ENCODE data around the gene EHMT1. TPM values are rescaled to one million over a fixed set of nuclear protein-coding genes. Genes with fewer than 3 reads are reported as not detected.

Gene EHMT1
- total RNA-seq, 5 donors from 2014 or later (not counting 1 experiment from before 2014, with no cell fraction given) = 113 to 124 (median 121) TPM

DNA sequence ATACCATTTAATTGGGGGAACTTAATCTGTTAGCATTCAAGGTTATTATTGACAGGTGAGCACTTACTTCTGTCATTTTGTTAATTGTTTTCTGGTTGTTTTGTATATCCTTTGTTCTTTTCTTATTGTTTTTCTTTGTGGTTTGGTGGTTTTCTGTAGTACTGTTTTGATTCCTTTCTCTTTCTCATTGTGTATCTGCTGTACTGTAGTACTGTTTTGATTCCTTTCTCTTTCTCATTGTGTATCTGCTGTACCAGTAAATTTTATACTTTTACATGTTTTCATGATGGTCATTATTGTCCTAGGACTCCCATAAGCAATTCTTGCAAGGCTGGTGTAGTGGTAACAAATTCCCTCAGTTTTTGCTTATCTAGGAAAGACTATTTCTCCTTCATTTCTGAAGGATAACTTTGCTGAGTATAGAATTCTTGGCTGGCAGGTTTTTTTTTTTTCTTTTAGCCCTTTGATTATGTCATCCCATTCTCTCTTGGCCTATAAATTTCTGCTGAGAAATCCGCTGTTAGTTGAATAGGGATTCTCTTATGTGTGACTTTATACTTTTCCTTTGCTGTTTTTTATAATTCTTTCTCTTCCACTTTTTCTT is 234.7 kb downstream of the EHMT1 start:
- POLR2A ChIA-PET = no interaction called here
- Histone ChIP-seq H3K4me3 (ENCODE audit: control insufficient read depth in 1 of 2, extremely low read depth in 1 of 2, low read length in 1 of 2) (no peak overlapping the region), H3K27me3 (replicated peaks in 1 of 2; ENCODE audit: control insufficient read depth in 2 of 2, extremely low read depth in 1 of 2, insufficient read depth in 2 of 2, low read length in 1 of 2) (peaks cover 0 to 8% of the 10 kb centered on the region in 2 experiments), H3K4me1 (ENCODE audit: control insufficient read depth in 1 of 2, extremely low read depth in 1 of 2, insufficient read depth in 2 of 2, low read length in 2 of 2) (no peaks in the 10 kb centered on the region), H3K27ac (ENCODE audit: low read length) (no peak overlapping the region), H3K9me3 (peaks cover 3% of the 10 kb centered on the region), H3K36me3 (ENCODE audit: control insufficient read depth in 2 of 2, extremely low read depth in 1 of 2, insufficient read depth in 1 of 2, low read length in 1 of 2) (no peaks in the 10 kb centered on the region)
- peaks cover 11% of the 10 kb centered on the region for H3K36me3 Mint-ChIP-seq
- WGBS (ENCODE audit: insufficient coverage) = no CpG with 5 or more reads among the region's 1 CpG
- DNase-seq = no peak
- no peak for ATAC-seq (replicated peaks in 1 of 4)
- no peaks in the 10 kb centered on the region for H3K4me1 Mint-ChIP-seq
- H3K4me3 Mint-ChIP-seq = no peak overlapping the region
- peaks cover 0 to 4% of the 10 kb centered on the region in 2 donors for H3K27me3 Mint-ChIP-seq
- no peak overlapping the region for H3K27ac Mint-ChIP-seq
- CTCF ChIA-PET = no interaction called here
- peaks cover 13 to 24% (median 15%) of the 10 kb centered on the region in 3 donors for H3K9me3 Mint-ChIP-seq

DNA sequence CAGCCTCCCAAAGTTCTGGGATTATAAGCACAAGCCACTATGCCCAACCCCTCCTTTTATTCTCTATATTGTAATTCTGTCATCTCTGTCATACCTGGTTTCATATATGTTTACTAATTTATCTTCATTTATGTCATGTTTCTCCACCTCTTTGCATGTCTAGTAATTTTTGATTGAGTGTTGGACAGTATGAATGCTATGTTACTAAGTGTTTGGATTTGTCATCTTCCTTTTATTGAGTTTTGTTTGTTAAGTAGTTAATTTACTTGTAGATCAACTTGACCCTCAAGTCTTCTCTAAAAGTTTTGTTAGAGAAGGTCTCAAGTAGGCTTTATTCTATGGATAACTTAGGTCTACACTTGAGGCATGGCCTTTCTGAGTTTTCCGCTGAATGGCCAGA is 241.6 kb downstream of the EHMT1 start:
- no peaks in the 10 kb centered on the region for H3K36me3 ChIP-seq (ENCODE audit: control insufficient read depth in 2 of 2, extremely low read depth in 1 of 2, insufficient read depth in 1 of 2, low read length in 1 of 2)
- no peaks in the 10 kb centered on the region for H3K4me1 ChIP-seq (ENCODE audit: control insufficient read depth in 1 of 2, extremely low read depth in 1 of 2, insufficient read depth in 2 of 2, low read length in 2 of 2)
- peaks cover 0 to 18% of the 10 kb centered on the region in 2 experiments for H3K27me3 ChIP-seq (replicated peaks in 1 of 2; ENCODE audit: control insufficient read depth in 2 of 2, extremely low read depth in 1 of 2, insufficient read depth in 2 of 2, low read length in 1 of 2)
- no peak overlapping the region for H3K27ac ChIP-seq (ENCODE audit: low read length)
- Mint-ChIP-seq H3K4me1 (no peaks in the 10 kb centered on the region), H3K9me3 (peaks cover 15 to 27% (median 22%) of the 10 kb centered on the region in 3 donors), H3K27ac (no peak overlapping the region), H3K27me3 (peaks cover 10% of the 10 kb centered on the region in 2 donors), H3K36me3 (peaks cover 10% of the 10 kb centered on the region), H3K4me3 (no peak overlapping the region)
- 100% methylated on average over 1 of the region's 1 CpG for WGBS (ENCODE audit: insufficient coverage)
- POLR2A ChIA-PET = no interaction called here
- CTCF ChIA-PET = no interaction called here
- H3K4me3 ChIP-seq (ENCODE audit: control insufficient read depth in 1 of 2, extremely low read depth in 1 of 2, low read length in 1 of 2) = no peak overlapping the region
- no peak for DNase-seq
- no peaks in the 10 kb centered on the region for H3K9me3 ChIP-seq
- no peak for ATAC-seq (replicated peaks in 1 of 4)

DNA sequence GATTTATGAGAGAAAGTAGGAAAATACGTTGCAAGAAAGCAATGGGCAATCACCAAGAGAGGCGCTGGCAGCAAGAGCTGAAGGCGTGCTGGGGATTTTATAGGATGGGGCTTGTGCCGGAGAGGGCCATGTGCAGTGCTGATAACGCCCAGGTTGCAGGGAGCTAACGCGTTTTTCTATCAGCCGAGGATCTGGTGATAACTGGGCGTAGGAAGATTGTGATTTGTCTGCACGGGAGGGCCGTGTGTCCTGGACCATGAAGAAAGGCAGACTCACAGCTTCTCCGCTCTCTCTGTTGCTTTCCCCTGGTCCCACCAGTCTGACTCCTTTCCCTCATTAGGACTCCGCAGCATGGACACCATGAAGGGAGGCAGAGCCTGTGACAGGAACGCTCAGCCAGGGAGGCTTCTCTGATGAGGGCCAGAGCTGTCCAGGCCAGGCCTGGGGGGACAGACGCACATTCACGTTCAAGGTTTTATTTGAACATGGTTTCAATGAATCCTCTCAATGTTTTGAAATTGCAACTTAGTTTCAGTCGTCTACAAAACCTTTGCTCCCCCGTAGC is 246.9 kb downstream of the EHMT1 start:
- DNase-seq (no peak), ATAC-seq (replicated peaks in 1 of 4) (no peak)
- 78% methylated on average over 12 of the region's 18 CpGs for WGBS (ENCODE audit: insufficient coverage)
- Histone ChIP-seq H3K4me3 (ENCODE audit: control insufficient read depth in 1 of 2, extremely low read depth in 1 of 2, low read length in 1 of 2) (no peak overlapping the region), H3K9me3 (no peaks in the 10 kb centered on the region), H3K27ac (ENCODE audit: low read length) (no peak overlapping the region), H3K36me3 (ENCODE audit: control insufficient read depth in 2 of 2, extremely low read depth in 1 of 2, insufficient read depth in 1 of 2, low read length in 1 of 2) (no peaks in the 10 kb centered on the region), H3K4me1 (ENCODE audit: control insufficient read depth in 1 of 2, extremely low read depth in 1 of 2, insufficient read depth in 2 of 2, low read length in 2 of 2) (no peaks in the 10 kb centered on the region), H3K27me3 (replicated peaks in 1 of 2; ENCODE audit: control insufficient read depth in 2 of 2, extremely low read depth in 1 of 2, insufficient read depth in 2 of 2, low read length in 1 of 2) (peaks cover 0 to 39% of the 10 kb centered on the region in 2 experiments)
- peaks cover 3% of the 10 kb centered on the region for H3K36me3 Mint-ChIP-seq
- no peak overlapping the region for H3K4me3 Mint-ChIP-seq
- CTCF ChIA-PET = no interaction called here
- H3K4me1 Mint-ChIP-seq = no peaks in the 10 kb centered on the region
- peaks cover 7 to 17% (median 13%) of the 10 kb centered on the region in 3 donors for H3K9me3 Mint-ChIP-seq
- no peak overlapping the region for H3K27ac Mint-ChIP-seq
- H3K27me3 Mint-ChIP-seq = peaks cover 26 to 39% of the 10 kb centered on the region in 2 donors
- POLR2A ChIA-PET = no interaction called here

DNA sequence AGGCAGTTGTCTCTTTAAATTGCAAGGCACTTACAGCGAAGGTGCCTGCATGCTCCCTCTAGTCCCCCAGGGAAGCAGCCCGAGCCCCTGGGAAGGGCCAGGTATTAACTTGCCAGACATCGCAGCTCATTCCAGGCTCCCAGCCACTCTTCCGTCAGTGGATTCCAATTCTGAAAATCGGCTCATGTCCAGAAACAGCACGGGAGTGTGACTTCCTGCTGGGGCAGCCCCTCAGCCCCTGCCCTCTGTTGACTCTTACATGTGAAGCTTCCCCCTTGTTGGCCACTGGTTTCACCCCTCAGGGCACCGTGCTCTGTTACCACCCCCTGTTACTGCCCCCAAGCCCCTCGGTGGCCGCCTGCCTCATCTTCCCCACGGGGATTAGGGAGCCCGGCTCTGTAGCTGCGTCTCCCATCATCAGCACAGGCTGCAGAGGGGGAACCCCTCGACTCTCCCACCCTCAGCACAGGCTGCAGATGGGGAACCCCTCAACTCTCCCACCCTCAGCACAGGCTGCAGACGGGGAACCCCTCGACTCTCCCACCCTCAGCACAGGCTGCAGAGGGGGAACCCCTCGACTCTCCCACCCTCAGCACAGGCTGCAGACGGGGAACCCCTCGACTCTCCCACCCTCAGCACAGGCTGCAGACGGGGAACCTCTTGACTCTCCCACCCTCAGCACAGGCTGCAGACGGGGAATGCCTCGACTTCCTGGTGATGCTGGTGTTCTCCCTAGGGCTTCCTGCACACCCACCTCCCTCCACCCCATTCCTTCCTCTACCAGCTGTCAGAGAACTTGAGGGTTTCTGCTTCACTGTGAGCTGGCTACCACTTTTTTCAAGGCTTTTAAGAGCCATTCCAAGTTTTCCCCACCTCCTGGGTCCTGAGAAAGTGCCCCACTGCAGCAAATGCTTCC is 247.7 kb downstream of the EHMT1 start:
- H3K9me3 ChIP-seq = no peaks in the 10 kb centered on the region
- CTCF ChIA-PET = no interaction called here

DNA sequence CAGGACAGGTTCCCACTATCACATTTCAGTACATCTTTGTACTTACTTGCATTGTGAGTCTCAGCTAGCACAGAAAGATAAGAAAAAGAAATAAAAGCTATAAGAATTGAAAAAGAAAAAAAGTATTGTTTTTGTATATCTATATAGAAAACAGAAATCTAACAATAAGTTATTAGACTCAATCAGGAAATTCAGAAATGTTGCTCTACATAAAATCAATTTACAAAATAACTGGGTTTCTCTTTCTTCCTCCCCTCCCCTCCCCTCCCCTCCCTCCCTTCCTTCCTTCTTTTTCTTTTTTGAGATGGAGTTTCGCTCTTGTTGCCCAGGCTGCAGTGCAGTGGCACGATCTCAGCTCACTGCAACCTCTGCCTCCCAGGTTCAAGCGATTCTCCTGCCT is 251.6 kb downstream of the EHMT1 start:
- 20% methylated on average over 1 of the region's 3 CpGs for WGBS (ENCODE audit: insufficient coverage)
- H3K36me3 Mint-ChIP-seq = peaks cover 3% of the 10 kb centered on the region
- no peak for ATAC-seq (replicated peaks in 1 of 4)

More for the DNA sequence above, 247.7 kb downstream of the EHMT1 start:
- ATAC-seq (replicated peaks in 1 of 4) (no peak), DNase-seq (no peak)
- 48% methylated on average over 17 of the region's 21 CpGs for WGBS (ENCODE audit: insufficient coverage)
- Mint-ChIP-seq H3K27me3 (peaks cover 26 to 41% of the 10 kb centered on the region in 2 donors), H3K36me3 (peaks cover 3% of the 10 kb centered on the region), H3K9me3 (peaks cover 7 to 11% (median 9%) of the 10 kb centered on the region in 3 donors), H3K4me3 (no peak overlapping the region), H3K4me1 (no peaks in the 10 kb centered on the region), H3K27ac (no peak overlapping the region)
- Histone ChIP-seq H3K27ac (ENCODE audit: low read length) (no peak overlapping the region), H3K27me3 (replicated peaks in 1 of 2; ENCODE audit: control insufficient read depth in 2 of 2, extremely low read depth in 1 of 2, insufficient read depth in 2 of 2, low read length in 1 of 2) (peaks cover 0 to 43% of the 10 kb centered on the region in 2 experiments), H3K4me3 (ENCODE audit: control insufficient read depth in 1 of 2, extremely low read depth in 1 of 2, low read length in 1 of 2) (no peak overlapping the region), H3K4me1 (ENCODE audit: control insufficient read depth in 1 of 2, extremely low read depth in 1 of 2, insufficient read depth in 2 of 2, low read length in 2 of 2) (no peaks in the 10 kb centered on the region), H3K36me3 (ENCODE audit: control insufficient read depth in 2 of 2, extremely low read depth in 1 of 2, insufficient read depth in 1 of 2, low read length in 1 of 2) (no peaks in the 10 kb centered on the region)
- POLR2A ChIA-PET = no interaction called here

DNA sequence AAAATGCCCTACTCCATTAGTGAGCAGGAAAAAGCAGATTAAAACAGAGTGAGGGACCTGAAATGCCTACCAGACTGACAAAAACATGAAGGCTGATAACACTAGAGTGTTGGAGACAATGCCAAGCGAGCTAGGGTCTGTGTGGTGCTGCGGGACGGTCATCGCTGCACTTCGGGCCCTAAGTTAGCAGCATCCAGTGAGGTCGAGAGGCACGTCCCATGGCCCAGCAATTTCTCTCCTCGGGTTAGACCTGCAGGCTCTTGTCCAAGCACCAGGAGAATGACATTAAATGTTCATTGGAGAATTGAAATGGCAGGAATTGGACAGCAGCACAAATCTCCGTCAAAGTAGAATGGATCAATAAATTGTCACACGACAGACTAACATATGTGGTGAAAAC is 253.5 kb downstream of the EHMT1 start:
- DNase-seq = no peak
- WGBS (ENCODE audit: insufficient coverage) = 81% methylated on average over 9 of the region's 10 CpGs
- POLR2A ChIA-PET = no interaction called here
- no peaks in the 10 kb centered on the region for H3K36me3 ChIP-seq (ENCODE audit: control insufficient read depth in 2 of 2, extremely low read depth in 1 of 2, insufficient read depth in 1 of 2, low read length in 1 of 2)
- H3K9me3 ChIP-seq = no peaks in the 10 kb centered on the region
- CTCF ChIA-PET = no interaction called here
- H3K27ac Mint-ChIP-seq = no peak overlapping the region
- ATAC-seq (replicated peaks in 1 of 4) = no peak
- peaks cover 0 to 3% (median 2%) of the 10 kb centered on the region in 3 donors for H3K4me1 Mint-ChIP-seq
- H3K4me3 Mint-ChIP-seq = no peak overlapping the region
- no peaks in the 10 kb centered on the region for H3K4me1 ChIP-seq (ENCODE audit: control insufficient read depth in 1 of 2, extremely low read depth in 1 of 2, insufficient read depth in 2 of 2, low read length in 2 of 2)
- H3K27me3 ChIP-seq (replicated peaks in 1 of 2; ENCODE audit: control insufficient read depth in 2 of 2, extremely low read depth in 1 of 2, insufficient read depth in 2 of 2, low read length in 1 of 2) = peaks cover 0 to 45% of the 10 kb centered on the region in 2 experiments
- no peak overlapping the region for H3K27ac ChIP-seq (ENCODE audit: low read length)
- H3K27me3 Mint-ChIP-seq = peaks cover 44 to 56% of the 10 kb centered on the region in 2 donors
- peaks cover 0 to 4% (median 3%) of the 10 kb centered on the region in 3 donors for H3K9me3 Mint-ChIP-seq
- no peak overlapping the region for H3K4me3 ChIP-seq (ENCODE audit: control insufficient read depth in 1 of 2, extremely low read depth in 1 of 2, low read length in 1 of 2)
- H3K36me3 Mint-ChIP-seq = peaks cover 3% of the 10 kb centered on the region

More for the DNA sequence above, 251.6 kb downstream of the EHMT1 start:
- Mint-ChIP-seq H3K4me3 (no peak overlapping the region), H3K9me3 (peaks cover 0 to 4% (median 3%) of the 10 kb centered on the region in 3 donors), H3K27ac (no peak overlapping the region), H3K4me1 (no peaks in the 10 kb centered on the region), H3K27me3 (peaks cover 39 to 49% of the 10 kb centered on the region in 2 donors)
- Histone ChIP-seq H3K27ac (ENCODE audit: low read length) (no peak overlapping the region), H3K36me3 (ENCODE audit: control insufficient read depth in 2 of 2, extremely low read depth in 1 of 2, insufficient read depth in 1 of 2, low read length in 1 of 2) (no peaks in the 10 kb centered on the region), H3K27me3 (replicated peaks in 1 of 2; ENCODE audit: control insufficient read depth in 2 of 2, extremely low read depth in 1 of 2, insufficient read depth in 2 of 2, low read length in 1 of 2) (peaks cover 0 to 43% of the 10 kb centered on the region in 2 experiments), H3K4me1 (ENCODE audit: control insufficient read depth in 1 of 2, extremely low read depth in 1 of 2, insufficient read depth in 2 of 2, low read length in 2 of 2) (no peaks in the 10 kb centered on the region), H3K4me3 (ENCODE audit: control insufficient read depth in 1 of 2, extremely low read depth in 1 of 2, low read length in 1 of 2) (no peak overlapping the region), H3K9me3 (no peaks in the 10 kb centered on the region)
- DNase-seq = no peak
- POLR2A ChIA-PET = no interaction called here
- CTCF ChIA-PET = no interaction called here

All from T-cell (primary cell).